ENCODE measurements around the gene SYT13.

- TF ChIP-seq POLR2A (IDR thresholded peaks at IDR 0.05) (no peak), CTCF (IDR thresholded peaks at IDR 0.05) (no peak)
Measured at GRCh38 chr11:45247433-45247832, 38.7 kb downstream of the SYT13 start.
